ENCODE results near the gene IL25.
"Not testable (repeated sequence)": the region's sequence is repeated elsewhere in the genome, so short reads cannot be mapped to it uniquely, and the experiment has no call there.

The IL25 gene

DNA sequence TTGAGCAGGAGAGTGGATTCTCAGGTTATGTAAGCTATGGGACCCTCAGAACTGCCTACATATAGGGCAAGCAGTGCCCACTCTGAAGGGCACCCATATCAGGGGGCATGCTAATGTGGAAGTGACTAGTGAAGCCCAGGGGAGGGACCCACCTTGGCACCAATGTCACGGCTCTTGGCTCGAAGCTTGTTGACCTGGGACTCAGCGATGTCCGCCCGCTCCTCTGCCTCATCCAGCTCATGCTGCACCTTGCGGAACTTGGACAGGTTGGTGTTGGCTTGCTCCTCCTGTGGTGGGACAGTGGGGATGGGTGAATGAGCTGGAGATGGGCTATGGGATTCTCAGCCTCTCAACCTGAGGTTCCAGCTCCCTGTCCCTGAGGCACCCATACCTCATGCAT, 9.7 kb downstream of the IL25 start:
- TF ChIP-seq, protein P1, sequence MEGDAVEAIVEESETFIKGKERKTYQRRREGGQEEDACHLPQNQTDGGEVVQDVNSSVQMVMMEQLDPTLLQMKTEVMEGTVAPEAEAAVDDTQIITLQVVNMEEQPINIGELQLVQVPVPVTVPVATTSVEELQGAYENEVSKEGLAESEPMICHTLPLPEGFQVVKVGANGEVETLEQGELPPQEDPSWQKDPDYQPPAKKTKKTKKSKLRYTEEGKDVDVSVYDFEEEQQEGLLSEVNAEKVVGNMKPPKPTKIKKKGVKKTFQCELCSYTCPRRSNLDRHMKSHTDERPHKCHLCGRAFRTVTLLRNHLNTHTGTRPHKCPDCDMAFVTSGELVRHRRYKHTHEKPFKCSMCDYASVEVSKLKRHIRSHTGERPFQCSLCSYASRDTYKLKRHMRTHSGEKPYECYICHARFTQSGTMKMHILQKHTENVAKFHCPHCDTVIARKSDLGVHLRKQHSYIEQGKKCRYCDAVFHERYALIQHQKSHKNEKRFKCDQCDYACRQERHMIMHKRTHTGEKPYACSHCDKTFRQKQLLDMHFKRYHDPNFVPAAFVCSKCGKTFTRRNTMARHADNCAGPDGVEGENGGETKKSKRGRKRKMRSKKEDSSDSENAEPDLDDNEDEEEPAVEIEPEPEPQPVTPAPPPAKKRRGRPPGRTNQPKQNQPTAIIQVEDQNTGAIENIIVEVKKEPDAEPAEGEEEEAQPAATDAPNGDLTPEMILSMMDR (conservative IDR thresholded peaks at IDR 0.05) = no peak
- no peak for TF ChIP-seq ZFX (IDR thresholded peaks at IDR 0.05)
- H3K27ac ChIP-seq = no peak overlapping the region

DNA sequence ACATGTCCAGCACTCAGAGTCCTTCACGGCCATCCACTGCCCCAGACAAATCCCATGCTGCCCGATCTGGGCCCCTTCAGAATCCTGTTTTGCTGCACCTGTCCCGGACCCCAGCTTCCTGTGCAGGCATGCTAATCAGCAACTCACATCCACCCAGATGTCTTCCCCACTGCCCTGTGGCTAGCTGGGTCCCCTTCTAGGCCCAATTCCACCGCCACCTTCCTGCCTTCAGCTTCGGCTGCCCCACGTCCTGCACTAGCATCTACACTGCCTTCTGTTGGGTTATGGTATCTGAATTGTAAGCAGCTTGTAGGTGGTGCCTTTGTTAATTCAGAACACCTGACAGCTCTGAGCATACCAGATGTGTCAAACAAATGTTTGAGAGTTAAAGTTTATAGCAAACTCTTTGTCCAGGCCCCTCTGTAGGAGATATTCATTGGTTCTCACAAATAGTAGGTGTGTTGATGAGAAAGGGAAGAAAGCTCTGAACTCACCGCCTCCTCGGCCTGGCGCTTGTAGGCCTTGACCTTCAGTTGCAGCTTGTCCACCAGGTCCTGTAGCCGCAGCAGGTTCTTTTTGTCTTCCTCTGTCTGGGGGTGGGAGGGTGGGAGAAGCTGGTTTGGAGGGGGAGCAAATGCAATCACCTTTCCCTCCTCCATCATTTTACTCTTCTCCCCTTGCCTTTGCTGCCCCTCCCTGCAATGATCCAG, 10.3 kb downstream of the IL25 start:
- TF ChIP-seq, protein P1 (conservative IDR thresholded peaks at IDR 0.05) = no peak
- TF ChIP-seq ZFX (IDR thresholded peaks at IDR 0.05) = no peak

DNA sequence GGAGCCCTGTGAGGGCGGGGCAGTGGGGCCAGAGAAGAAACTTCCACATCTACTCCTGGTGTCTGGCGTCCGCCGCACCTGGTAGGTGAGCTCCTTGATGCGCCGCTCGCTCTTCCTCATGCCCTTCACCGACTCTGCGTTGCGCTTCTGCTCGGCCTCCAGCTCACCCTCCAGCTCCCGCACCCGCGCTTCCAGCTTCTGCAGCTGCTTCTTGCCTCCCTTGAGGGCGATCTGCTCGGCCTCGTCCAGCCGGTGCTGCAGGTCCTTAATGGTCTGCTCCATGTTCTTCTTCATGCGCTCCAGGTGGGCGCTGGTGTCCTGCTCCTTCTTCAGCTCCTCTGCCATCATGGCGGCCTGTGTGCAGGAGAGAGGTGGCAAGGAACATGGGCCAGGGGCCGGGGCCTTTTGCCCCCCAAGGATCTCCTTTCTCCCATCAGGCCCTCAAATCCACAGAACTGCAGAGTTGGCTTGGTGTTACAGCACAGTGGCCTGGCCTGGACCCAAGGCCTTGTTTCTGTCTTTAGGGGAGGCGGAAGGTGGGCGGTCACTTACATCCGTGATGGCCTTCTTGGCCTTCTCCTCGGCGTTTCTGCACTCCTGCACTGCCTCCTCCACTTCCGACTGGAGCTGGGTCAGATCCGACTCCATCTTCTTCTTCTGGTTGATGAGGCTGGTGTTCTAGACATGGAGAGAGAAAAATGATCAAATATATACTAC, 11.9 kb downstream of the IL25 start:
- H3K27ac ChIP-seq = no peak overlapping the region
- TF ChIP-seq ZFX (IDR thresholded peaks at IDR 0.05) = no peak
- TF ChIP-seq, protein P1 (conservative IDR thresholded peaks at IDR 0.05) = no peak

More for the DNA sequence above, 10.3 kb downstream of the IL25 start:
- no peak overlapping the region for H3K27ac ChIP-seq

DNA sequence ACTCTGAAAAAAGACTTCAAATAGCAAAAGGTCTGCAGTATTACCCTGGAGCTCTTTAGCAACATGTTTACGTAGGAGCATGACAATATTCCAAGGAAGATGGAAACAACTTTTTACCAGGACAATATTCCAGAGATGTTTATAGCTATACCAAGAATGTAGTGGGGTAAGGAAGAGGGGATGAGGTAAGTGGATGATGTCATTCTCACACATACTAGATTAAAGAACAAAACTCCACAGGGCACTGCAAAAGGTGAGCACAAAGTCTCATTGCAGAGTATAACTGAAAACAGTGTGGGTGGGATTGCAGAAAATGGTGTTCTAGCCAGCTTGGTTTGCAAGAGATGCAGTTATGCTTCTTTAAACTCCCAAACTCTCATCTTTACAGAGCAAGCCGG, 12.6 kb downstream of the IL25 start:
- no peak overlapping the region for H3K27ac ChIP-seq
- TF ChIP-seq, protein P1 (conservative IDR thresholded peaks at IDR 0.05) = no peak
- TF ChIP-seq ZFX (IDR thresholded peaks at IDR 0.05) = no peak

DNA sequence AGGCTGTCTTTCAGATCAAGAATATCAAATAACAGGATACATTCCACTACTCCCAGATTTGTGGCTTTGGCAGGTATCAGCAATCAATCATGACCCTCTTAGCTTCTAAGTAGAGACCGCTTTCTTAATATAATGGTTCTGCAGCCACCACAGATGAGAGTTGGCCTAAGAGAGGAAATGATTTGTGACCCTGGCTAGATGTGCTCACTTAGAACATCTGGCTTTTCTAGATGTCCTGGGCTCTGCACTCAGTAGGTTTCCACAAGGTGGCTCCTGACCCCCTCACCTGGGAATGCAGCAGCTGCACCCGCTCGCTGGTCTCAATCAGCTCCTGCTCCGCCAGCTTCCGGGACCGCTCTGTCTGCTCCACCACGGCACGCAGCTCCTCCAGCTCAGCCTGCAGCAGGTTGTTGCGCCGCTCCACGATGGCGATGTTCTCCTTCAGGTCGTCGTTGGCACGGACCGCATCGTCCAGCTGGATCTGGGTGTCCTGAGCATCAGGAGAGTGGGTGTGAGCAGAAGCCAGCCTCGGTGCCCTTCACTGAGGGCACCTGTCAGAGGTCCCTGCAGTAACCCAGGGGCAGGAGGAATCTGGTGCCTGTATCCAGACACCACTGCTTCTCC, 13.1 kb downstream of the IL25 start:
- TF ChIP-seq ZFX (IDR thresholded peaks at IDR 0.05) = no peak
- TF ChIP-seq, protein P1 (conservative IDR thresholded peaks at IDR 0.05) = no peak
- H3K27ac ChIP-seq = no peak overlapping the region

DNA sequence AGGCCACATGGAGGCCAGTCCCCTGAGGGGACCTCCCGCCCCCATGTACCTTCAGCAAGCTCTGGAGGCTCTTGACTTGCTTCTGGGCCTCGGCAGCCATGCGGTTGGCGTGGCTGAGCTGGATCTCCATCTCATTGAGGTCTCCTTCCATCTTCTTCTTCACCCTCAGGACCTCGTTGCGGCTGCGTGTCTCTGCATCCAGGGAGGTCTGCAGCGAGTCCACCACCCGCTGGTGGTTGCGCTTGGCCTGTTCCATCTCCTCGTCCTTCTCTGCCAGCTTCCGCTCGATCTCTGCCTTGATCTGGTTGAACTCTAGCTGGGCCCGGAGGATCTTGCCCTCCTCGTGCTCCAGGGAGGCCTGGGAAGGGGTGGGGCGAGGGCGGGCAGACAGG, 13.7 kb downstream of the IL25 start:
- H3K27ac ChIP-seq = not testable (repeated sequence)

DNA sequence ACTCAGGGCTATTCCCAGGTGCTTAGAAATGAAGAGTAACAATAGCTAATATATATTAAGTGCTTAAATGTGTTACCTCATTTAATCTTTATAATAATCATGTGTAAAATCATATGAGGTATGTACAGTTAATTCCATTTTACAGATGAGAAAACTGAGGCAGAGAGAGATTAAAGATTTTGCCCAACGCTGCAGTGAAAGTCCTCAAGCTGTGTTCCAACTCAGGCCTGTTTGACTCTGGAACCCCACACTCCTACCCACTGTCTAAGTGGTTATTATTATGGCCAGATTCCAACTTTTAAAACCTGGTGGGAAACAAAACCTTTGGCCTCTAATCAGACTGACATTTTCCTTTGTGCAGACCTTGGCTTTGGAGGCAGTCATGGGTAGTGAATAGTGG, 14.4 kb downstream of the IL25 start:
- no peak for TF ChIP-seq ZFX (IDR thresholded peaks at IDR 0.05)
- TF ChIP-seq, protein P1 (conservative IDR thresholded peaks at IDR 0.05) = no peak
- no peak overlapping the region for H3K27ac ChIP-seq

Measured in C4-2B (cell line).